ENCODE measurements around the gene ZP1. TPM values are rescaled to one million over a fixed set of nuclear protein-coding genes. Genes with fewer than 3 reads are reported as not detected.

The ZP1 gene
- total and polyA plus RNA-seq, 2 experiments from 2014 or later: not detected

- no peaks in the 10 kb centered on the region for H3K4me1 ChIP-seq (ENCODE audit: insufficient read depth)
These were observed 9.7 kb upstream of the ZP1 start for GRCh38 chr11:60857378-60858232.

More at GRCh38 chr11:60857378-60858232, 9.7 kb upstream of the ZP1 start:
- Histone ChIP-seq H4K20me1 (replicated peaks; ENCODE audit: insufficient read depth) (no peaks in the 10 kb centered on the region), H3F3A (replicated peaks; ENCODE audit: low read depth) (no peaks in the 10 kb centered on the region), H3K4me3 (no peak overlapping the region), H2AFZ (no peak overlapping the region), H3K27ac (ENCODE audit: low read depth) (no peak overlapping the region), H3K79me2 (replicated peaks; ENCODE audit: insufficient read depth) (no peaks in the 10 kb centered on the region), H3K9me2 (ENCODE audit: insufficient read depth) (no peaks in the 10 kb centered on the region), H3K4me2 (no peak overlapping the region), H3K27me3 (ENCODE audit: insufficient read depth) (peaks cover 21% of the 10 kb centered on the region), H3K36me3 (ENCODE audit: insufficient read depth) (no peaks in the 10 kb centered on the region)
- ATAC-seq: no peak
- no peak overlapping the region for H3K27ac Mint-ChIP-seq
- no peak for DNase-seq (ENCODE audit: low spot score)
- no peak for TF ChIP-seq REST (IDR thresholded peaks at IDR 0.05; ENCODE audit: unreplicated experiment)
- no peak for TF ChIP-seq ETS1 (IDR thresholded peaks at IDR 0.05)
- TF ChIP-seq EZH2phosphoT487 (IDR thresholded peaks at IDR 0.05; ENCODE audit: unreplicated experiment): no peak
- TF ChIP-seq CTCF (conservative IDR thresholded peaks at IDR 0.05; ENCODE audit: low read depth in 2 of 2): no peak
- no peak for TF ChIP-seq STAT1 (IDR thresholded peaks at IDR 0.05; ENCODE audit: unreplicated experiment)
- no peak for TF ChIP-seq JUNB (IDR thresholded peaks at IDR 0.05; ENCODE audit: unreplicated experiment)
- no peak for TF ChIP-seq POLR2AphosphoS5 (IDR thresholded peaks at IDR 0.05; ENCODE audit: low read depth)
- TF ChIP-seq ZNF114 (CRISPR knock-in tag; IDR thresholded peaks at IDR 0.05): no peak
- TF ChIP-seq ZNF462 (CRISPR knock-in tag; IDR thresholded peaks at IDR 0.05): no peak
- TF ChIP-seq NANOG (IDR thresholded peaks at IDR 0.05; ENCODE audit: borderline replicate concordance): no peak
- no peak for TF ChIP-seq ZNF331 (CRISPR knock-in tag; IDR thresholded peaks at IDR 0.05; ENCODE audit: low read depth)
- TF ChIP-seq CREB1 (CRISPR knock-in tag; IDR thresholded peaks at IDR 0.05; ENCODE audit: low read depth): no peak
- TF ChIP-seq EZH2 (IDR thresholded peaks at IDR 0.05; ENCODE audit: low read depth, unreplicated experiment): no peak
- no peak overlapping the region for H3K4me3 Mint-ChIP-seq
- H3K36me3 Mint-ChIP-seq (ENCODE audit: low read depth): peaks cover 3% of the 10 kb centered on the region; the same call in 2 of the 3 replicates
- H3K27me3 Mint-ChIP-seq (ENCODE audit: insufficient read depth, low read depth, poor library complexity): peaks cover 11% of the 10 kb centered on the region
- H3K4me1 Mint-ChIP-seq: no peaks in the 10 kb centered on the region; the same call in 2 of the 3 replicates
- H3K9me3 Mint-ChIP-seq: no peaks in the 10 kb centered on the region; the same call in 2 of the 3 replicates

Data from GM23338 (cell line).